Glomerular visceral epithelial cell (primary cell): ENCODE results near the gene PTCD2.

Source experiments
- DNase-seq: peaks from one replicate; pipeline ENCODE4 v3.0.0-alpha.2; 2016; ENCODE audit errors: extremely low spot score

Gene PTCD2

GRCh38 chr5:72415616-72416325 is 95.6 kb downstream of the PTCD2 start:
- DNase-seq = no peak

DNA sequence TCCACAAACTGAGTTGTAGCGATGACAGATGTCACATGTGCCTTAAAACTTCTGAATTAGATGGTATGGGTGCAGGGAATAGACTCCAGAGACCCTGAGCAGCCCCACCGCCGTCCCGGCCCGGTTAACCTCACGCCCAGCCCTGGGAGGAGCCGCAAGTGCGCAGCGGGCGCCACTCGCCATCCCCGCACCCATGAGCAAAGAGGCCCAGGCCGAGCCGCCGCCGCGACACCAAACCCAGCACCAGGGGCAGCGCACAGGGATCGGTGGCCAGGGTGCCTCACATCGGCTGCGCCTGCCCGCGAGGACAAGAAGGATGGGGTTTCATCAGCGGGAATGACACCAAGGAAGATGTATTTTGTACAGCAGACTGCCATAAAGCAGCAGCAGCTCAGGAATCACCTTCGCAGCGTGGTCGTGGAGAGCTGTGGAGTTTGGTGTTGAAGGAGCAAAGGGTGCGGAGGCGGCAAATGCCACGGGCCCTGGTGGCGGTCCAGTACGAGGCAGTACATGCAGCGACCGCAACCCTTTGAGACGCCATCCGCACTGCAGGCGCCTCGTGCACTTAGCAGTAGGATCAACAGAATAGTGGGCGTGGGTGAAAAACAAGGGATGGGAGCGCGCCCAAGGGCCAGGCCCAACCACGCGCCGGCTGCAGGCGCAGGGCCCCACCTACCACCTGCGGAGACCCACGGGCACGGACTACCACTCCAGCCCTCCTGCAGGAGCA is 97.3 kb downstream of the PTCD2 start:
- no peak for DNase-seq
